Effector CD4-positive, alpha-beta T cell (primary cell): ENCODE data around the gene MINK1.
A peak's percentile ranks its signal among the peaks of the same experiment; 100 is the strongest.
"Not testable (repeated sequence)": the region's sequence is repeated elsewhere in the genome, so short reads cannot be mapped to it uniquely, and the experiment has no call there.

ENCODE experiments used
- DNase-seq: peaks from one replicate; pipeline ENCODE4 v3.0.0-alpha.2; 2020

MINK1 gene

DNA sequence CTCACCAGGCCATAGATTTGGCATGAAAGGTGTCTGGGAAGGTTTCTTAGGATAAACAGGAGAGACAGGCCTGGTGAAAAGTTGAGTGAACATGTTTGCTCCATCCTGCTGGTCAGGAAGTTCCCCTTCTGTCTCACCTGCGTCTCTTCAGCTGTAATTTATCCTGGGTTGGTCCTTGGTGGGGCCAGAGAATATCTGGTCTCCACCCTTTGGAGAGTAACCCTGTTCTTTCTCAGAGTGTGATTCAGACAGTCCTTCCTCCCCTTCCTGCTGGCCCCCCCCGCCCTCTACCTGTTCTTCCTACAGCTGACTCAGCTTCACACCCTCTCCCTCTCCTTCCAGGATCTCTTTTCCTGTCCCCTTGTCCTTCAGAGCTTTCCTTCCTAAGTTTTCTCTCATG, 17.1 kb downstream of the MINK1 start:
- no peak for DNase-seq

- DNase-seq: no peak
Observed at GRCh38 chr17:4851084-4851483, 17.9 kb downstream of the MINK1 start.

DNA sequence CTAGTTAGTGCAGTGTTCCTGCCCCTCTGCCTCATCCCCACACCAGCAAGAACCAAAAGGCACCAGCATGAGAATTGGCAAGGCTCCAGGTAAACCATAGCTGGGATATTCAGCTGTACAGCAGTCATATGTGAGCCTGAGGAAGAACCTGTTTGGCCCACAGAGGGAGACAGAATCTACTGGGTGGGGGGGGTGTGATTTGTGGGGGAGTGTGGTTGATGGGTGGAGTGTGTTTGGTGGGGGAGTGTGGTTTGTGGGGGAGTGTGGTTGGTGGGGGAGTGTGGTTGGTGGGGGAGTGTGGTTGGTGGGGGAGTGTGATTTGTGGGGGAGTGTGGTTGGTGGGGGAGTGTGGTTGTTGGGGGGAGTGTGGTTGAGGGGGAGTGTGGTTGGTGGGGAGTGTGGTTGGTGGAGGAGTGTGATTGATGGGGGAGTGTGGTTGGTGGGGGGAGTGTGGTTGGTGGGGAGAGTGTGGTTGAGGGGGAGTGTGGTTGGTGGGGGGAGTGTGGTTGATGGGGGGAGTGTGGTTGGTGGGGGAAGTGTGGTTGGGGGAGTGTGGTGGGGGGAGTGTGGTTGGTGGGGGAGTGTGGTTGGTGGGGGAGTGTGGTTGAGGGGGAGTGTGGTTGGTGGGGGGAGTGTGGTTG, 19.5 kb downstream of the MINK1 start:
- peak; percentile 20 for DNase-seq

- no peak for DNase-seq
Observed at GRCh38 chr17:4853208-4853671, 20.1 kb downstream of the MINK1 start.

- DNase-seq: no peak
Observed at GRCh38 chr17:4854111-4854681, 21.1 kb downstream of the MINK1 start.

DNA sequence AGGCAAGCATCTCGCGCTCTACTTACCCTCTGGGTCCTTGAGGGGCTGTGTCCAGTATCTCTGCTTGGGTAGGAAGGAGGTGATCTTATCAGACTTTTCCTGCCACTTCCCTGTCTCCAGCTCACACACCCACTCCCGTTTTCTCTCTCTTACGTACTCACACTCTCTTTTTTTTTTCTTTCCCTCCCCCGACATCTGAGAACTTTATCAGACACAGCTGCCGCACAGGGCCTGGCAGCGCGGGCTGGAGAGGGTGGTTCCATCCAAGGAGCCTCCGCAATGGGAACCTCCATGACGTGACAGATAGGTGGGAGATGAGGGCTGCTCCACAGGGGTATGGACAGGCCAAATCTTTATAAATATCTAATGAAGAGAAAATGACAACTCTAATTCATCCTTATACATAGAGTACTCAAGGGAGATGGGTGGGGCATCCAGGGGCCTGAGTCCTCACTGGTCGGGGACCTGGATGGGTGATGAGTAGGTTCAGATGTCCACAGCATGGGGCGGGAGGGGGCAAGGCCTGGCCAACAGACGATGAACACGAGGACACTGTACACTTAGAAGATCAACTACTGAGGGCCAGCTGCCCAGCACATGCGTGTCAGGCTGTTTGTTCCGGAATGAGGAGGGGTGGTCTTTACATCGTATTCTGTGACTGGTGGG, 23.3 kb downstream of the MINK1 start:
- no peak for DNase-seq

DNA sequence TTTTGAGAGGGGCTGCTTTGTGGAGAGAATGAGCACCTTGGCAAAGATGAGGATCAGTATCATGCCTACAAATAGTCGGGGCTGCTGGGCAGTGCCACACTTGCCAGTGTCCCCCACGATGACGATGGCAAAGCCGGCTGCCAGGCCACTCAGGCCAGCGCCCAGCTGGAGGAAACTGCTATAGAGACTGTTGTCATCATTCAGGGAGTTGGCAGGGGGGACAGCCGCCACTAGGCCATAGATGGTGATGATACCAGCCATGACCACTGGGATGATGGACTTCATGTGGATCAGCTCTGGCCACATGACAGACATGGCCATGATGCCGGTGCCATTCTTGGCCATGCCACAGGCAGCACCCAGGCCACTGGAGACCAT, 23.8 kb downstream of the MINK1 start:
- no peak for DNase-seq

DNA sequence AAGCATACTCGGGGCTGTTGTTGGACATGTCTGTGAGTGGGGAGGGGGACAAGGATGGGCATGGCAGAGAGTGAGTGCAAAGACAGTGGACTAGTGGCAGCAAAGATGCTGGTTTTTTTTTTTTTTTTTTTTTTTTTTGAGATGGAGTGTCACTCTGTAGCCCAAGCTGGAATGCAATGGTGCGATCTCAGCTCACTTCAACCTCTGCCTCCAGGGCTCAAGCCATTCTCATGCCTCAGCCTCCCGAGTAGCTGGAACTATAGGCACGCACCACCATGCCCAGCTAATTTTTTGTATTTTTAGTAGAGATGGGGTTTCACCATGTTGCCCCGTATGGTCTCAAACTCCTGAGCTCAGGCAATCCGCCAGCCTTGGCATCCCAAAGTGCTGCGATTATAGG, 24.2 kb downstream of the MINK1 start:
- not testable (repeated sequence) for DNase-seq

GRCh38 chr17:4858068-4858881, 25.1 kb downstream of the MINK1 start:
- DNase-seq: no peak

GRCh38 chr17:4858882-4859260, 25.7 kb downstream of the MINK1 start:
- no peak for DNase-seq

DNA sequence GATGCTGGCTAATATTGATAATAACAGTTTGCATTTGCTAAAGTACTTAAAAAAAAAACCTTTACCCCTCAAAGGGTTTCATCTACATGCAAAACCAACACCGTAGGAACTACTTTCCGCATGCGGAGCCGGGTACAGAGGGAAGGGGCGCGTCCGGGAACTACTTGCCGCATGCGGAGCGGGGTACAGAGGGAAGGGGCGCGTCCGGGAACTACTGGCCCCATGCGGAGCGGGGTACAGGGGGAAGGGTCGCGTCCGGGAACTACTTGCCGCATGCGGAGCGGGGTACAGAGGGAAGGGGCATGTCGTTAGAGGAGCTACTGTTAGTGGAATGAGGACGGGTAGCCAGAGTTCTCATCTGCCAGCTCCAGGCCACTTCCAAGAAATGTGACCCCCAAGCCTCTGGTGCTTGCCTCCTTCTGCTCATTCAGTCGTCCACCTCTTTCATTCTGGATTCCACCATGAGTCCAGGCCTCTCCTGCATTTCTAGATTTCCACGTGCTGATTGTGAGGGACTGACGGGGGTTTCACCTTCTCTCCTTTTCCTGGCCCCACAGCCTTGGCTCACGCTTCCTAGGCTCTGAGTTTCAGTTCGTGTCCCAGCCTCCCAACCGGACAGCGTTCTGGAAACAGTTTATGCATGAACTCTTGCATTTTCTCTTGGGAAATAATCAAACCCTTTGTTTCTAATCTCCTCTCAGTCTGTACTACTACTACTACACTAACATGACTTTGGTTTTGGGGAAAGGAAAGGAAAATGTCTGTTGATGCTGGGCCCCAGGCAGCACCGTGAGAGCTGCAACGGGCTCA, 26.9 kb downstream of the MINK1 start:
- DNase-seq: no peak

GRCh38 chr17:4860651-4861050, 27.5 kb downstream of the MINK1 start:
- no peak for DNase-seq

DNA sequence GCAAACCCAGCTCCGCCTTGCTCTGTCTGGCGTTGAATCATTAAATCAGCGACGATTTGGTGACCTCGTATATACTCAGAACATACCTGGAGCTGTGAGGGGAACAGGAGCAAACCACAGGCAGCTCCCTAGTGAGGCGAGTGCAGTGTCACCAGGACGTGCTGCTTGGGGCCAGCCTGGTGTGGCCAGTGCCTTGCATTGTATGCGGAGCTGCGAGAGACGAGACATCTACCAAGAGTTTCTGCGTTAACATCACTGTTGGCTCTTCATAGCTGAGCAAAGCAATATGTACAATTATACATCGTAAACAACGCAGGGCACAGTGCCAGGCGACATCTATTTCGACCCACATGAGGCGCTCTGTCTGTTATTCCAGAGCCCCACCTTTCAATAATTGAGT, 27.9 kb downstream of the MINK1 start:
- DNase-seq: no peak

DNA sequence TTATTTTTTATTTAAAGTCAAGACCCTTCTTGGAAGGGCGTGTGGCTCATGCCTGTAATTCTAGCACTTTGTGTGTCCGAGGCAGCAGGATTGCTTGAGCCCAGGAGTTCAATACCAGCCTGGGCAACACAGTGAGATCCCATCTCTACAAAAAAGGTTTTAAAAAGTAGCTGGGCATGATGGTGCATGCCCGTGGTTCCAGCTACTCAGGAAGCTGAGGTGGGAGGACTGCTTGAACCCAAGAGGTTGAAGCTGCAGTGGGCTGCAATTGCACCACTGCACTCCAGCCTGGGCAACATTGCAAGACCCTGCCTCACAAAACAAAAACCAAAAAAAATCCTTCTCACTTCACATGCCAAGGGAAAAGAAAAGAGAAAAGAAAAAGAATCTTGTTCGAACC, 29.6 kb downstream of the MINK1 start:
- no peak for DNase-seq

GRCh38 chr17:4863321-4863720, 30.2 kb downstream of the MINK1 start:
- DNase-seq: no peak

- not testable (repeated sequence) for DNase-seq
Observed at GRCh38 chr17:4867535-4867934, 34.4 kb downstream of the MINK1 start.

GRCh38 chr17:4869058-4869998, 36.2 kb downstream of the MINK1 start:
- DNase-seq: not testable (repeated sequence)

DNA sequence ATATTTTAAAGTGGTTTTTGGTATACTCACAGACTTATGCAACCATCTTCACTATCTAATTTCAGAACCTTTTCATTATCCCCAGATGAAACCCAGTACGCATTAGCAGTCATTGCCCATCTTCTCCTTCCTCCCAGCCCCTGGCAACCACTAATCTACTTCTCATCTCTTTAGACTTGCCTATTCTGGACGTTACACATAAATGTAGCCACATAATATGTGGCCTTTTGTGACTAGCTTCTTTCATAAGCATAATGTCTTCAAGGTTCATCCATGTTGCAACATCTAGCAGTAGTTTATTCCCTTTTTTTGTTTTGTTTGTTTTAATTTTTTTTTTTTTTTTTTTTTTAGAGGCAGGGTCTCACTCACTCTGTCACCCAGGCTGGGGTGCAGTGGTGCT, 37.7 kb downstream of the MINK1 start:
- no peak for DNase-seq

DNA sequence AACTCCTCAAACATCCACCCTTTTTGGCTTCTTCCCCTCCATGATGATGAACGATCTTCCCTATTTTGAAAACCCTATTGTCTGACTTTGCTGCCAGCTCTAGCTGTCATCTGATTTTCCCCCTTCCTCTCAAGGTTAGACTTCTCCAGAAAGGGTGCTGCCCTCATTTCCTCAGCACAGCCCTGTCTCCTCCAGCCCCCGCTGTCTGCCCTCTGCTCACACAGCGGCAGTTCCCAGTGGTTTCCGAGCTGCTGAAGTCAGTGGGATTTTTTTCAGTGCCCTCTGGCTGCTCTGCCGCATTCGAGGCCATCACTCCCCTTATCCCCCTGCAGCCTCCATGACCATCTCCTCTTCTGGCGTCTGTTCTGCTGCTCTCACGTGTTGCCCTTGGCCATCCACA, 39.6 kb downstream of the MINK1 start:
- no peak for DNase-seq

GRCh38 chr17:4877089-4877488, 43.9 kb downstream of the MINK1 start:
- no peak for DNase-seq

DNA sequence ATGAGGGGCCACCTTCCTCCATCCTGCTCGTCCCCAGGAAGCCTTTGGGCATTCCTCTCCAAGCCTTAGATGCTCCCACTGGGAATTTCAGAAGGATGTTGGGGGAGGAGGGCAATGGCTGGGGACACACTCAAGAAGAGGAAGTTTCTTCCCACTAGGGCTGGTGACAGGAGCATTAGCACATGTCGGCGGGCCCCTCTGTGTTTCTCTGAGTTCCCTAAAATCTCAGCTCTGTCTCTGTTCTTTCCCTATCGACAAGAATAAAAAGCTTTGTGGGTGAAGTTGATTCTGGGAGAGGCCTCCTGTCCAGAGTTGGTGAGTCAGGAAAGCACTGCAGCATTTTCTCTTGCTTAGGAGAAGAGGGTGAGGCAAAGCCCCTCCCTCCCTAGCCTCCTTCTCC, 46.5 kb downstream of the MINK1 start:
- no peak for DNase-seq

DNA sequence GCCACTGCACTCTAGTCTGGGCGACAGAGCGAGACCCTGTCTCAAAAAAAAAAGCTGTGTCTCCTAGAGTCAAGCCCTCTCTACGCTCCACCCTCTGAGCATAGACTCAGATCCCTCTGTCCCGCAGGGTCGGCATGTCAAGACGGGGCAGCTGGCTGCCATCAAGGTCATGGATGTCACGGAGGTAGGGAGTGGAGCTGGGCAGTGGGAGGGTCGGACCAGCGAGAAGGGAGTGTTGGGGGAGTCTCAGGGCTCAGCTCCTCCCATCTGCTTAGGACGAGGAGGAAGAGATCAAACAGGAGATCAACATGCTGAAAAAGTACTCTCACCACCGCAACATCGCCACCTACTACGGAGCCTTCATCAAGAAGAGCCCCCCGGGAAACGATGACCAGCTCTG, 47.7 kb downstream of the MINK1 start:
- no peak for DNase-seq
